ENCODE measurements around the gene PTMS. TPM values are rescaled to one million over a fixed set of nuclear protein-coding genes. Genes with fewer than 3 reads are reported as not detected.
A peak's percentile ranks its signal among the peaks of the same experiment; 100 is the strongest.

Gene PTMS
- total and polyA plus RNA-seq, 9 of the 15 experiments (the other 6 are each of a cell fraction or from before 2014, with no cell fraction given): 5.1 to 287 (median 78.5) TPM

DNA sequence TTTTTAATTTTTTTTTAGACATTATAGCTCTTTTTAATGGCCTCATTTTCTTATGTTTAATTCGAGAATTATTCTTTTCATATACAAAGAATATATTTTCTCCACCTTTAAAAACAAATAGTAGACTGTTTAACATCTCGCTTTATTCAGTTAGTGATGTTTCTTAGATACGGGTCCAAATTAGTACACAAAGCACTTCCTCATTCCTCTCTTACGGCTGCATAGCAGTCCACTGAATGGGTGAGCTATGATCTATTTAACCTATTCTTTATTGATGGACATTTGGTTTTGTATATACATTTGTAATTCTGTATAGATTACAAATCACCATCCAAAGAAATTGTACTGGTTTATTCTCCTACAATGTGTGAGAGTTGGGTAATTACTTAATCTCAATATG lies 47.2 kb downstream of the PTMS start:
- H3K36me3 ChIP-seq (ENCODE audit: control insufficient read depth, insufficient read depth, low read length): no peaks in the 10 kb centered on the region
- no peak overlapping the region for H3K9ac ChIP-seq (ENCODE audit: insufficient read depth in 1 of 2, low read depth in 2 of 2, low read length in 2 of 2)
- WGBS (ENCODE audit: insufficient coverage, low coverage, missing lambda C conversion rate): 10% methylated on average over 4 of the region's 4 CpGs
- FAIRE-seq (no peak), DNase-seq (ENCODE audit: extremely low read depth in 1 of 4, low spot score in 3 of 4) (no peak), ATAC-seq (no peak)
- ChIA-PET CTCF (ENCODE audit: low intra/inter-chr PET ratio) (no interaction called here), POLR2A (interaction anchor here (0.8 to 1.3 kb wide), 3 partner anchors 9 to 17 kb away, joined by 3 read pairs; no protein-coding TSS in a partner anchor)
- H2AFZ ChIP-seq (ENCODE audit: low read depth, low read length): no peak overlapping the region
- intact Hi-C loops (cut with micrococcal nuclease) (no loop called here), in situ Hi-C loops (cut with MboI) (no loop called here)
- no peaks in the 10 kb centered on the region for H3K9me3 ChIP-seq (replicated peaks; ENCODE audit: control insufficient read depth, insufficient read depth, low read depth, low read length)
- H3K4me2 ChIP-seq (ENCODE audit: insufficient read depth, low read length): no peak overlapping the region
- peaks cover 2 to 7% of the 10 kb centered on the region in 2 experiments; a peak in 3 of 5 replicates for H3K4me1 ChIP-seq (replicated peaks in 1 of 2; ENCODE audit: control insufficient read depth in 2 of 2, insufficient read depth in 2 of 2, low read length in 2 of 2)
- H3K4me3 ChIP-seq: no peak overlapping the region
- H3K27ac ChIP-seq (ENCODE audit: extremely low read depth, low read depth, low read length): no peak overlapping the region
- H4K20me1 ChIP-seq (replicated peaks; ENCODE audit: control insufficient read depth, insufficient read depth, low read length): no peaks in the 10 kb centered on the region
- H3K79me2 ChIP-seq (ENCODE audit: control insufficient read depth, insufficient read depth, low read length): no peaks in the 10 kb centered on the region
- no TSS peak for BruUV-seq (replicated peaks)
- no peaks in the 10 kb centered on the region for H3K9me1 ChIP-seq (ENCODE audit: control insufficient read depth, insufficient read depth, low read length)
- no peak for TF ChIP-seq POLR2AphosphoS5 (IDR thresholded peaks at IDR 0.05; ENCODE audit: control insufficient read depth, insufficient read depth, low read depth, low read length)
- TF ChIP-seq SPI1 (IDR thresholded peaks at IDR 0.05; ENCODE audit: borderline replicate concordance, low read depth, low read length): peak; percentile 93
- no peaks in the 10 kb centered on the region for H3K27me3 ChIP-seq (ENCODE audit: control insufficient read depth in 2 of 2, insufficient read depth in 2 of 2, low read length in 2 of 2)

DNA sequence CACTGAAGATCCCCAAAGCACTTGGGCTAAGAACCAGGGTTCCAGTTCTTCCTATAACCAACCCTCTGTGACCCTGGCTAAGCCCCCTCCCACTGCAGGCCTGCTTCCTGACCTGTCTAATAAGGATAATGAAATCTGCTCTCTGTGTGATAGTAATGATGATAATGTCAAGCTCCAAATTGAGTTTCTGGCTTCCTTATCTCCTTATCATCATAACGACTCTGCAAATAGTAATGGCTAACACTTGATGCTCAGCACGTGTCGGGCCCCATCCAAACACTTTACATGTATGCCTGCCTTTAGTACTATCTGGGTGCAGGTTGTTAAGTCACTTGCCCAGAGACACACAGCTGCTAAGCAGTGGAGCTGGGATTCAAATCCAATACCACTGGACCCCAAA lies 50.4 kb downstream of the PTMS start:
- Histone ChIP-seq H3K79me2 (ENCODE audit: control insufficient read depth, insufficient read depth, low read length) (no peaks in the 10 kb centered on the region), H3K27me3 (ENCODE audit: control insufficient read depth in 2 of 2, insufficient read depth in 2 of 2, low read length in 2 of 2) (no peaks in the 10 kb centered on the region), H3K9me3 (replicated peaks; ENCODE audit: control insufficient read depth, insufficient read depth, low read depth, low read length) (no peaks in the 10 kb centered on the region), H2AFZ (ENCODE audit: low read depth, low read length) (no peak overlapping the region), H3K27ac (ENCODE audit: extremely low read depth, low read depth, low read length) (no peak overlapping the region), H3K4me2 (ENCODE audit: insufficient read depth, low read length) (no peak overlapping the region), H3K9ac (ENCODE audit: insufficient read depth in 1 of 2, low read depth in 2 of 2, low read length in 2 of 2) (no peak overlapping the region), H3K4me3 (no peak overlapping the region), H3K36me3 (ENCODE audit: control insufficient read depth, insufficient read depth, low read length) (no peaks in the 10 kb centered on the region), H4K20me1 (replicated peaks; ENCODE audit: control insufficient read depth, insufficient read depth, low read length) (no peaks in the 10 kb centered on the region), H3K4me1 (replicated peaks in 1 of 2; ENCODE audit: control insufficient read depth in 2 of 2, insufficient read depth in 2 of 2, low read length in 2 of 2) (peaks cover 5 to 7% of the 10 kb centered on the region in 2 experiments; a peak in 4 of 5 replicates), H3K9me1 (ENCODE audit: control insufficient read depth, insufficient read depth, low read length) (no peaks in the 10 kb centered on the region)
- BruUV-seq (replicated peaks): no TSS peak
- POLR2A ChIA-PET: interaction anchor here (0.6 kb wide), 1 partner anchor 424 kb away, joined by 3 read pairs; no protein-coding TSS in a partner anchor
- FAIRE-seq (no peak), DNase-seq (ENCODE audit: extremely low read depth in 1 of 4, low spot score in 3 of 4) (no peak), ATAC-seq (no peak)
- in situ Hi-C loops (cut with MboI) (no loop called here), intact Hi-C loops (cut with micrococcal nuclease) (no loop called here)
- CTCF ChIA-PET (ENCODE audit: low intra/inter-chr PET ratio): no interaction called here
- 12% methylated on average over 3 of the region's 3 CpGs for WGBS (ENCODE audit: insufficient coverage, low coverage, missing lambda C conversion rate)
- TF ChIP-seq NFIC (IDR thresholded peaks at IDR 0.05): no peak
- TF ChIP-seq, protein P1, sequence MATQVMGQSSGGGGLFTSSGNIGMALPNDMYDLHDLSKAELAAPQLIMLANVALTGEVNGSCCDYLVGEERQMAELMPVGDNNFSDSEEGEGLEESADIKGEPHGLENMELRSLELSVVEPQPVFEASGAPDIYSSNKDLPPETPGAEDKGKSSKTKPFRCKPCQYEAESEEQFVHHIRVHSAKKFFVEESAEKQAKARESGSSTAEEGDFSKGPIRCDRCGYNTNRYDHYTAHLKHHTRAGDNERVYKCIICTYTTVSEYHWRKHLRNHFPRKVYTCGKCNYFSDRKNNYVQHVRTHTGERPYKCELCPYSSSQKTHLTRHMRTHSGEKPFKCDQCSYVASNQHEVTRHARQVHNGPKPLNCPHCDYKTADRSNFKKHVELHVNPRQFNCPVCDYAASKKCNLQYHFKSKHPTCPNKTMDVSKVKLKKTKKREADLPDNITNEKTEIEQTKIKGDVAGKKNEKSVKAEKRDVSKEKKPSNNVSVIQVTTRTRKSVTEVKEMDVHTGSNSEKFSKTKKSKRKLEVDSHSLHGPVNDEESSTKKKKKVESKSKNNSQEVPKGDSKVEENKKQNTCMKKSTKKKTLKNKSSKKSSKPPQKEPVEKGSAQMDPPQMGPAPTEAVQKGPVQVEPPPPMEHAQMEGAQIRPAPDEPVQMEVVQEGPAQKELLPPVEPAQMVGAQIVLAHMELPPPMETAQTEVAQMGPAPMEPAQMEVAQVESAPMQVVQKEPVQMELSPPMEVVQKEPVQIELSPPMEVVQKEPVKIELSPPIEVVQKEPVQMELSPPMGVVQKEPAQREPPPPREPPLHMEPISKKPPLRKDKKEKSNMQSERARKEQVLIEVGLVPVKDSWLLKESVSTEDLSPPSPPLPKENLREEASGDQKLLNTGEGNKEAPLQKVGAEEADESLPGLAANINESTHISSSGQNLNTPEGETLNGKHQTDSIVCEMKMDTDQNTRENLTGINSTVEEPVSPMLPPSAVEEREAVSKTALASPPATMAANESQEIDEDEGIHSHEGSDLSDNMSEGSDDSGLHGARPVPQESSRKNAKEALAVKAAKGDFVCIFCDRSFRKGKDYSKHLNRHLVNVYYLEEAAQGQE (IDR thresholded peaks at IDR 0.05; ENCODE audit: borderline replicate concordance): no peak
- TF ChIP-seq, protein P1 (CRISPR knock-in tag; IDR thresholded peaks at IDR 0.05; ENCODE audit: low read depth): no peak
- TF ChIP-seq, protein P2, sequence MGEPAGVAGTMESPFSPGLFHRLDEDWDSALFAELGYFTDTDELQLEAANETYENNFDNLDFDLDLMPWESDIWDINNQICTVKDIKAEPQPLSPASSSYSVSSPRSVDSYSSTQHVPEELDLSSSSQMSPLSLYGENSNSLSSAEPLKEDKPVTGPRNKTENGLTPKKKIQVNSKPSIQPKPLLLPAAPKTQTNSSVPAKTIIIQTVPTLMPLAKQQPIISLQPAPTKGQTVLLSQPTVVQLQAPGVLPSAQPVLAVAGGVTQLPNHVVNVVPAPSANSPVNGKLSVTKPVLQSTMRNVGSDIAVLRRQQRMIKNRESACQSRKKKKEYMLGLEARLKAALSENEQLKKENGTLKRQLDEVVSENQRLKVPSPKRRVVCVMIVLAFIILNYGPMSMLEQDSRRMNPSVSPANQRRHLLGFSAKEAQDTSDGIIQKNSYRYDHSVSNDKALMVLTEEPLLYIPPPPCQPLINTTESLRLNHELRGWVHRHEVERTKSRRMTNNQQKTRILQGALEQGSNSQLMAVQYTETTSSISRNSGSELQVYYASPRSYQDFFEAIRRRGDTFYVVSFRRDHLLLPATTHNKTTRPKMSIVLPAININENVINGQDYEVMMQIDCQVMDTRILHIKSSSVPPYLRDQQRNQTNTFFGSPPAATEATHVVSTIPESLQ (CRISPR knock-in tag; IDR thresholded peaks at IDR 0.05): no peak

All from K562 (cell line).